GM23338 (cell line): ENCODE measurements around the gene SLC15A1. TPM values are rescaled to one million over a fixed set of nuclear protein-coding genes. Genes with fewer than 3 reads are reported as not detected.

Experiments
- ATAC-seq: fragments of 200-7000 bp; cut with Tn5 transposase; 3 replicates; pipeline ENCODE4 v1.9.1; 2020
- DNase-seq: peaks from one replicate; pipeline ENCODE4 v3.0.0-alpha.2; 2015; ENCODE audit warnings: low spot score
- H2AFZ ChIP-seq: fragments of 200-600 bp; sonication (generic); 2 replicates; pipeline ENCODE4 v1.8.0; 2016; ENCODE audit warnings: antibody characterized with exemption, mild to moderate bottlenecking, moderate library complexity
- H3F3A ChIP-seq: fragments of 200-600 bp; sonication (generic); replicated peaks from 2 replicates; pipeline ENCODE4 v1.8.0; 2017; ENCODE audit warnings: antibody characterized with exemption, mixed run types, low read depth
- H3K27ac ChIP-seq: fragments of 200-600 bp; sonication (generic); 2 replicates; pipeline ENCODE4 v1.6.1; 2016; ENCODE audit warnings: low read depth
- H3K27me3 ChIP-seq: fragments of 200-600 bp; sonication (generic); 2 replicates; pipeline ENCODE4 v1.8.0; 2016; ENCODE audit warnings: mild to moderate bottlenecking, mixed run types, moderate library complexity; ENCODE audit not compliant: insufficient read depth
- H3K36me3 ChIP-seq: fragments of 200-600 bp; sonication (generic); 2 replicates; pipeline ENCODE4 v1.8.0; 2016; ENCODE audit warnings: mild to moderate bottlenecking; ENCODE audit not compliant: insufficient read depth
- H3K4me1 ChIP-seq: fragments of 200-600 bp; sonication (generic); 2 replicates; pipeline ENCODE4 v1.8.0; 2016; ENCODE audit warnings: mild to moderate bottlenecking, moderate library complexity; ENCODE audit not compliant: insufficient read depth
- H3K4me2 ChIP-seq: fragments of 200-600 bp; sonication (generic); 2 replicates; pipeline ENCODE4 v1.7.1; 2017; ENCODE audit warnings: mixed run types
- H3K4me3 ChIP-seq: fragments of 200-600 bp; sonication (generic); 2 replicates; pipeline ENCODE4 v1.6.1; 2016; ENCODE audit warnings: mixed run types
- H3K79me2 ChIP-seq: fragments of 200-600 bp; sonication (generic); replicated peaks from 2 replicates; pipeline ENCODE4 v1.8.0; 2017; ENCODE audit warnings: mild to moderate bottlenecking; ENCODE audit not compliant: insufficient read depth
- H3K9me2 ChIP-seq: fragments of 200-600 bp; sonication (generic); 2 replicates; pipeline ENCODE4 v1.8.0; 2017; ENCODE audit not compliant: insufficient read depth
- H4K20me1 ChIP-seq: fragments of 200-600 bp; sonication (generic); replicated peaks from 2 replicates; pipeline ENCODE4 v1.8.0; 2017; ENCODE audit warnings: mild to moderate bottlenecking; ENCODE audit not compliant: insufficient read depth
- H3K27ac Mint-ChIP-seq: 2 replicates; pipeline ENCODE4 v1.8.0; 2020; ENCODE audit warnings: inconsistent platforms, mild to moderate bottlenecking, moderate library complexity, mixed read lengths
- H3K27me3 Mint-ChIP-seq: 3 replicates; pipeline ENCODE4 v1.8.0; 2022; ENCODE audit warnings: low read depth, mild to moderate bottlenecking, moderate library complexity, mixed read lengths, inconsistent platforms; ENCODE audit not compliant: insufficient read depth, poor library complexity
- H3K36me3 Mint-ChIP-seq: 3 replicates; pipeline ENCODE4 v1.8.0; 2021; ENCODE audit warnings: low read depth, mild to moderate bottlenecking, inconsistent platforms, moderate library complexity, mixed read lengths
- H3K4me1 Mint-ChIP-seq: 3 replicates; pipeline ENCODE4 v1.8.0; 2020; ENCODE audit warnings: mild to moderate bottlenecking, inconsistent platforms, mixed read lengths
- H3K4me3 Mint-ChIP-seq: 3 replicates; pipeline ENCODE4 v1.8.0; 2021; ENCODE audit warnings: moderate library complexity, mild to moderate bottlenecking, inconsistent platforms, mixed read lengths
- H3K9me3 Mint-ChIP-seq: 3 replicates; pipeline ENCODE4 v1.8.0; 2020; ENCODE audit warnings: moderate library complexity, mild to moderate bottlenecking, inconsistent platforms, mixed read lengths
- CREB1 ChIP-seq: fragments of 250-450 bp; sonication (Bioruptor Pico); IDR thresholded peaks from 2 replicates; pipeline ENCODE4 v1.5.0; 2020; ENCODE audit warnings: low read depth, mild to moderate bottlenecking, moderate library complexity
- EZH2 ChIP-seq: fragments of 200-600 bp; sonication (generic); IDR thresholded peaks from one replicate; pipeline ENCODE4 v1.8.0; 2017; ENCODE audit warnings: antibody characterized with exemption, mild to moderate bottlenecking, low read depth; ENCODE audit not compliant: unreplicated experiment
- EZH2phosphoT487 ChIP-seq: fragments of 200-600 bp; sonication (generic); IDR thresholded peaks from one replicate; pipeline ENCODE4 v1.8.1; 2018; ENCODE audit warnings: antibody characterized with exemption; ENCODE audit not compliant: unreplicated experiment
- JUNB ChIP-seq: IDR thresholded peaks from one replicate; pipeline ENCODE4 v1.6.1; 2016; ENCODE audit warnings: antibody characterized with exemption; ENCODE audit not compliant: unreplicated experiment
- NANOG ChIP-seq: IDR thresholded peaks from 2 replicates; pipeline ENCODE4 v1.6.1; 2016; ENCODE audit warnings: antibody characterized with exemption, borderline replicate concordance
- POLR2AphosphoS5 ChIP-seq: IDR thresholded peaks from 2 replicates; pipeline ENCODE4 v1.6.1; 2016; ENCODE audit warnings: antibody characterized with exemption, low read depth
- STAT1 ChIP-seq: IDR thresholded peaks from one replicate; pipeline ENCODE4 v1.6.1; 2016; ENCODE audit warnings: antibody characterized with exemption; ENCODE audit not compliant: unreplicated experiment
- ZNF114 ChIP-seq: fragments of 250-450 bp; sonication (Bioruptor Pico); IDR thresholded peaks from 2 replicates; pipeline ENCODE4 v1.5.0; 2020; ENCODE audit warnings: mild to moderate bottlenecking, moderate library complexity
- polyA plus RNA-seq: library from polyadenylated mRNA; unstranded; fragments of >200 nt; fragmentation: Nextera tagmentation; extraction: Ambion mirVana; gene quantifications from 2 replicates; pipeline ENCODE4 v1.2.1, GENCODE V29; 2016
- total RNA-seq: library from RNA; depleted of rRNA; stranded (reverse); fragments of >200 nt; shearing (Covaris generic); gene quantifications from 2 replicates; pipeline ENCODE4 v1.2.3, GENCODE V29; 2014
- TF ChIP-seq, protein P1 (sequence below): IDR thresholded peaks from 2 replicates; pipeline ENCODE4 v1.6.1; 2016; ENCODE audit warnings: antibody characterized with exemption
- TF ChIP-seq, protein P2 (sequence below), 2 experiments: fragments of 200-600 bp in 1 of 2; sonication (generic) in 1 of 2; conservative IDR thresholded peaks; 2 replicates each; pipeline versions ENCODE4 v1.5.1 to v1.6.1; 2016 to 2017; ENCODE audit warnings: antibody characterized with exemption in 2 of 2, low read depth in 2 of 2, mild to moderate bottlenecking in 2 of 2, moderate library complexity in 1 of 2

Gene SLC15A1
- total and polyA plus RNA-seq, 2 experiments from 2014 or later, result 1.6 to 3.0 TPM

DNA sequence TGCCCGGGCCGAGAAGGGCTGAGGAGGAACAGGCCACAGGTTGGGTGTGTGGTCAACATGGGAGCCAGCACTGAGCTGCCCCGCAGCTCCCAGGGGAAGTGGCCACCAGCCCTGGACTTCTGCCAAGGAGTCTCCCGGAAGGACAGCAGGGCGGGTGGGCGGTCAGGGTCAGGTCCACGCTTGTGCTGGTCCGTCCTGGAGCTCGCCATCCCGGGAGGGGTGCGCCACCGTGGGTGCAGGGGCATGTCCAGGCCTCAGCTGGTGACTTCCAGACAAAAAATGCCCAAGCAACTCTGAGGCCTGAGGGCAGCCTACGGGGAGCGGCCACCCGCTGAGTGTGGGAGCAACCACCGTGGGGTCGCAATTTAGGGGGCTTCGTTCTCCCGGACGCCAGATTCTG is 21.4 kb upstream of the SLC15A1 start (continued):
- no peak for TF ChIP-seq POLR2AphosphoS5
- no peak for TF ChIP-seq JUNB
- TF ChIP-seq NANOG, result no peak
- TF ChIP-seq ZNF114 (CRISPR knock-in tag), result no peak
- TF ChIP-seq EZH2, result no peak

DNA sequence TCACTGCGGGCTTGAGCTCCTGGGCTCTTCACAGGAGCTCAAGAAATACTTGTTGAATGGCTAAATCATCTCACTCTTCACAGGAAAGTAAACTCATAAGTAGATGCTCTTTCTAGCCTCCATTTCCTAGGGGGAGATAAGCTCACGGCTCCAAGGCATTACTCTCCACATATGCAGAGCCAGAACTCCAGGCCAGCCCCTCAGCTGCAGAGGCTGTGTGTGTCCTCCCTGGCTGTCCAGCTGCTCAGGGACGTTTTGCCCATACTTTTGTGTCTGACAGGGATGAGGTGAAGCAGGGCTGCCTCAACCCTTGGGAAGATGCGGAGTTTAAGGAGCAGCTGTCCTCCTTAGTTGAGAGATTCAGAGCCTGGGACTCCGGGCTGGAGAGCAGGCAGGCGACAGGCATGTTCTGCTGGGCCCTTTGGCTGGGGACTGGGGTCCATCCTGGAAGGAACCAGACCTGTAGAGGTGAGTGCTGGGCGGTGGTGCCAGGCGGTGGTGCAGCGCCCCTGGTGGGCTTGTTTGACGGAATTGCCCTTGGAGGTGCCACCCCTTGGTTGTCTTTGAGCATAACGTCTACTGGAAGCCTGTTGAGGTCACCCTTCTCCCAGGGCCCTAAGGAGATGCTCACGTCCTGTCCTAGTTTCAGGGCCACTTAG is 20.5 kb upstream of the SLC15A1 start:
- peaks cover 4% of the 10 kb centered on the region for H3K27me3 Mint-ChIP-seq
- Histone ChIP-seq H2AFZ (no peak overlapping the region), H4K20me1 (no peaks in the 10 kb centered on the region)

DNA sequence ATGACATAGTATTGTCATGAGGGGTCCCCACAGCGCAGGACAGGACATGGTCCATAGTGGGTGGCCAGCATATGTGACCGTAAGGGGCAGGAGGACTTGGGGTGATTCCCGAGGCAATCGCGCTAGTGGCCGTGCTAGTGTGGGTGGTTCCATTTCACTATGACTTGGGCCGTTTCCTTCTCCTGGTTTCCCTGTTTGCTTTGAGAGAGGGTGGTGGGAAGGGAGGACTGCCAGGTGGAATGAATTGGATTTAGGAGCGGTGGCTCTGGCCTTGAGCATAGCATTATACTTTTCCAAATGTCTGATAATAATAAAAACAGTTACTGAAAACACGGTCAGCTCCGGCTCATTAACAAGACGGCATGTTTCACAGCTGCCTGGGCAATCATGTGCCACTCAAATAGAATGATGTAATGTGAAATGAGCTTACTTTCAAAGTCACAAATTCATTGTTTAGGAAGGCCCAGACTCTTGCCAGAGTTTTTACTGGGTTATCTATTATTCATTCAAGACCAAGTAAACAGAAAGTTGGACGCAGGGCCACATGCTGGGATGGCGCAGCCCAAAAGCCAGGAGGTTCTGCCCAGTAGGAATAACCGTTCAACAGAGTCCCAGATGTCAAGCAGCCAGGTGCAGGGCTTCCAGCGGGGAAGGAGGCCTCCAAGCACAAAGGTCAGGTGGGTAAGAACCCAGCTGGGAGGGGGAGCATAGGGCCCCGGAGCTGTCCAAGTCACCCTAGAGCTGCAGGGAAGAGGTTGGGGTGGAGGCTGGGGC is 19.6 kb upstream of the SLC15A1 start:
- Histone ChIP-seq H3F3A (no peaks in the 10 kb centered on the region), H2AFZ (no peak overlapping the region; the same call in 1 of the 2 replicates), H3K27me3 (no peaks in the 10 kb centered on the region), H3K36me3 (no peaks in the 10 kb centered on the region), H3K4me2 (no peak overlapping the region), H3K9me2 (peaks cover 6% of the 10 kb centered on the region; the same call in 1 of the 2 replicates), H3K27ac (no peak overlapping the region), H3K4me3 (no peak overlapping the region), H3K79me2 (no peaks in the 10 kb centered on the region), H3K4me1 (no peaks in the 10 kb centered on the region), H4K20me1 (no peaks in the 10 kb centered on the region)
- Mint-ChIP-seq H3K9me3 (no peaks in the 10 kb centered on the region), H3K4me1 (no peaks in the 10 kb centered on the region), H3K4me3 (no peak overlapping the region), H3K27ac (no peak overlapping the region), H3K27me3 (peaks cover 4% of the 10 kb centered on the region), H3K36me3 (no peaks in the 10 kb centered on the region)
- DNase-seq (no peak), ATAC-seq (no peak)
- TF ChIP-seq STAT1 (no peak), CREB1 (CRISPR knock-in tag) (no peak), POLR2AphosphoS5 (no peak), EZH2 (no peak), EZH2phosphoT487 (no peak)
- TF ChIP-seq, protein P1, sequence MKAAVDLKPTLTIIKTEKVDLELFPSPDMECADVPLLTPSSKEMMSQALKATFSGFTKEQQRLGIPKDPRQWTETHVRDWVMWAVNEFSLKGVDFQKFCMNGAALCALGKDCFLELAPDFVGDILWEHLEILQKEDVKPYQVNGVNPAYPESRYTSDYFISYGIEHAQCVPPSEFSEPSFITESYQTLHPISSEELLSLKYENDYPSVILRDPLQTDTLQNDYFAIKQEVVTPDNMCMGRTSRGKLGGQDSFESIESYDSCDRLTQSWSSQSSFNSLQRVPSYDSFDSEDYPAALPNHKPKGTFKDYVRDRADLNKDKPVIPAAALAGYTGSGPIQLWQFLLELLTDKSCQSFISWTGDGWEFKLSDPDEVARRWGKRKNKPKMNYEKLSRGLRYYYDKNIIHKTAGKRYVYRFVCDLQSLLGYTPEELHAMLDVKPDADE, result no peak

More for the DNA sequence above, 20.5 kb upstream of the SLC15A1 start:
- DNase-seq, result peak; percentile 47
- Histone ChIP-seq H3K36me3 (no peaks in the 10 kb centered on the region), H3K27me3 (no peaks in the 10 kb centered on the region), H3K27ac (no peak overlapping the region), H3K79me2 (no peaks in the 10 kb centered on the region), H3K4me2 (no peak overlapping the region), H3K4me3 (no peak overlapping the region), H3K4me1 (no peaks in the 10 kb centered on the region), H3K9me2 (peaks cover 6% of the 10 kb centered on the region; the same call in 1 of the 2 replicates), H3F3A (no peaks in the 10 kb centered on the region)
- no peak for TF ChIP-seq STAT1
- TF ChIP-seq, protein P2, sequence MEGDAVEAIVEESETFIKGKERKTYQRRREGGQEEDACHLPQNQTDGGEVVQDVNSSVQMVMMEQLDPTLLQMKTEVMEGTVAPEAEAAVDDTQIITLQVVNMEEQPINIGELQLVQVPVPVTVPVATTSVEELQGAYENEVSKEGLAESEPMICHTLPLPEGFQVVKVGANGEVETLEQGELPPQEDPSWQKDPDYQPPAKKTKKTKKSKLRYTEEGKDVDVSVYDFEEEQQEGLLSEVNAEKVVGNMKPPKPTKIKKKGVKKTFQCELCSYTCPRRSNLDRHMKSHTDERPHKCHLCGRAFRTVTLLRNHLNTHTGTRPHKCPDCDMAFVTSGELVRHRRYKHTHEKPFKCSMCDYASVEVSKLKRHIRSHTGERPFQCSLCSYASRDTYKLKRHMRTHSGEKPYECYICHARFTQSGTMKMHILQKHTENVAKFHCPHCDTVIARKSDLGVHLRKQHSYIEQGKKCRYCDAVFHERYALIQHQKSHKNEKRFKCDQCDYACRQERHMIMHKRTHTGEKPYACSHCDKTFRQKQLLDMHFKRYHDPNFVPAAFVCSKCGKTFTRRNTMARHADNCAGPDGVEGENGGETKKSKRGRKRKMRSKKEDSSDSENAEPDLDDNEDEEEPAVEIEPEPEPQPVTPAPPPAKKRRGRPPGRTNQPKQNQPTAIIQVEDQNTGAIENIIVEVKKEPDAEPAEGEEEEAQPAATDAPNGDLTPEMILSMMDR (conservative IDR thresholded peaks at IDR 0.05; ENCODE audit: low read depth in 2 of 2), result peak; percentile 45 to 56
- ATAC-seq, result peak; percentile 76
- H3K36me3 Mint-ChIP-seq, result no peaks in the 10 kb centered on the region
- no peak overlapping the region for H3K27ac Mint-ChIP-seq
- no peak overlapping the region for H3K4me3 Mint-ChIP-seq
- peaks cover 4% of the 10 kb centered on the region; the same call in 1 of the 3 replicates for H3K4me1 Mint-ChIP-seq
- H3K9me3 Mint-ChIP-seq, result no peaks in the 10 kb centered on the region
